Lung (tissue), 12 donors: ENCODE results near the gene CMC2. TPM values are rescaled to one million over a fixed set of nuclear protein-coding genes. Genes with fewer than 3 reads are reported as not detected.
A peak's percentile ranks its signal among the peaks of the same experiment; 100 is the strongest.

ENCODE experiments used
- ATAC-seq: fragments of 200-7000 bp; cut with Tn5 transposase; one replicate; pipeline ENCODE4 v1.9.1; 2020; ENCODE audit warnings: moderate number of reproducible peaks; ENCODE audit not compliant: insufficient read depth, low FRiP score
- DNase-seq, 3 donors: peaks; one replicate each; pipeline ENCODE4 v3.0.0-alpha.2; 2013 to 2017
- H3K27ac ChIP-seq, 2 donors: one replicate each; pipeline ENCODE4 v1.5.1; 2013; ENCODE audit warnings: mild to moderate bottlenecking in 2 of 2, moderate library complexity in 2 of 2, control low read depth in 1 of 2, inconsistent platforms in 1 of 2, low read depth in 1 of 2, low read length in 1 of 2
- H3K27me3 ChIP-seq, 3 donors: one replicate each; pipeline ENCODE4 v1.5.1; 2013; ENCODE audit warnings: low read length in 2 of 3; ENCODE audit not compliant: control insufficient read depth in 3 of 3, insufficient read depth in 3 of 3
- H3K36me3 ChIP-seq, 4 donors: one replicate each; pipeline ENCODE4 v1.5.1; 2013; ENCODE audit warnings: low read length in 4 of 4, mild to moderate bottlenecking in 1 of 4, moderate library complexity in 1 of 4; ENCODE audit not compliant: control insufficient read depth in 4 of 4, insufficient read depth in 4 of 4
- H3K4me1 ChIP-seq, 5 donors: one replicate each; pipeline ENCODE4 v1.5.1; 2013; ENCODE audit warnings: low read length in 5 of 5, mild to moderate bottlenecking in 2 of 5, moderate library complexity in 1 of 5; ENCODE audit not compliant: control insufficient read depth in 5 of 5, insufficient read depth in 5 of 5
- H3K4me3 ChIP-seq: one replicate; pipeline ENCODE4 v1.5.1; 2013; ENCODE audit warnings: mild to moderate bottlenecking, control low read depth, moderate library complexity
- H3K9ac ChIP-seq, 2 donors: one replicate each; pipeline ENCODE4 v1.5.1; 2013; ENCODE audit warnings: low read length in 2 of 2, control low read depth in 1 of 2; ENCODE audit not compliant: insufficient read depth in 1 of 2
- H3K9me3 ChIP-seq, 4 donors: one replicate each; pipeline ENCODE4 v1.5.1; 2013; ENCODE audit warnings: low read length in 3 of 4, mild to moderate bottlenecking in 1 of 4, moderate library complexity in 1 of 4; ENCODE audit not compliant: control insufficient read depth in 4 of 4, insufficient read depth in 3 of 4
- WGBS, 2 donors: extraction: QIAGEN DNeasy Blood & Tissue Kit; methylation state at CpG; one replicate each; pipeline ENCODE4 v1.1.7; 2013; 5-methylcytosine and 5-hydroxymethylcytosine counted together
- polyA plus RNA-seq, 2 donors: library from polyadenylated mRNA; stranded (reverse); fragments of 200-250 nt; gene quantifications; one replicate each; pipeline ENCODE4 v1.2.1, GENCODE V29; 2013
- total RNA-seq, 2 donors: library from RNA; depleted of rRNA in 1 of 2; stranded (reverse); fragments of >200 nt in 1 of 2; gene quantifications; one replicate each; pipeline ENCODE4 v1.2.1, GENCODE V29; 2014 to 2021
- TF ChIP-seq, protein P1 (sequence below): IDR thresholded peaks from 2 replicates; pipeline ENCODE4 v1.5.1; 2012; ENCODE audit warnings: mild to moderate bottlenecking; ENCODE audit errors: control extremely low read depth, extremely low read depth
- donor health status: control.
- donor health status: control.
- donor health status: Bipolar disorder and iron deficiency.
- donor health status: healthy.
- donor health status: DM: yes; HTN: yes; CAD: no.

The CMC2 gene
- total and polyA plus RNA-seq, 4 donors, result 27.3 to 60.8 (median 44.4) TPM

DNA sequence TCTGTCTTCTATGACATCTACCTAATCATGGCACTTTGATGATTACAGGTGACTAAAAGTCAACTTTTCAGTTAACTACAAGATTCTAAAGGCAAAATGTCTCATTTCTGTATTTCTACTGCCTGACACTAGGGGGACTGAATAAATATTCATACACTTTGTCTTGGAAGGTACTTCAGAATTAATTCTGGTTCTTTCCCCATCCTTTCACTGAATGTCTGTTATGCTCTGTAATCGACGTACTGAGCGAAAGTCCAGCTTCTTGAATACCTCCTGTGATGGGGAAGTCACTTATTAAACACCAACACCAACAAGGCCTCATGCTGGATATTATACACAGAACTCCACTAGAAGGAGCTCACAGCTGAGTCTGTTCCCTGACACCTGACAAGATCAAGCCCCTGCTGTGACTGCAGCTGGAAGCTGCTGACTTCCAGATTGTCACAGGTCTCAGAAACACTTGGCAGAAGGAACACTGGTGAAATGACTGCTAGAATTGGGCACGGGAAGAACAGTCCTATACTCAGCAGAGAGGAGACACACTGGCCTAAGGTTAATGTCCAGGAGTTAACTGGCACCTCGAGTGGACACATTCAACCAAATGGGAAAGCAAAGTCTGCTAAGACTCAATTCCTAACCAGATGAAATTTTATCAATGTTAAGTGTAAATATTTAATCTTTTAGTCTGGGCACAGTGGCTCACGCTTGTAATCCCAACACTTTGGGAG lies 31.9 kb downstream of the CMC2 start:
- WGBS, 2 donors, result 87 to 91% methylated on average over 6 of the region's 6 CpGs
- Histone ChIP-seq H3K36me3 (peaks cover 0 to 10% (median 4%) of the 10 kb centered on the region in 4 donors), H3K9ac (no peak overlapping the region), H3K27me3 (no peaks in the 10 kb centered on the region), H3K4me3 (no peak overlapping the region), H3K27ac (no peak overlapping the region), H3K4me1 (peaks cover 0 to 5% (median 0%) of the 10 kb centered on the region in 5 donors), H3K9me3 (no peaks in the 10 kb centered on the region)
- peak; percentile 45 to 64 (median 52) for DNase-seq
- ATAC-seq, result no peak
- TF ChIP-seq, protein P1, sequence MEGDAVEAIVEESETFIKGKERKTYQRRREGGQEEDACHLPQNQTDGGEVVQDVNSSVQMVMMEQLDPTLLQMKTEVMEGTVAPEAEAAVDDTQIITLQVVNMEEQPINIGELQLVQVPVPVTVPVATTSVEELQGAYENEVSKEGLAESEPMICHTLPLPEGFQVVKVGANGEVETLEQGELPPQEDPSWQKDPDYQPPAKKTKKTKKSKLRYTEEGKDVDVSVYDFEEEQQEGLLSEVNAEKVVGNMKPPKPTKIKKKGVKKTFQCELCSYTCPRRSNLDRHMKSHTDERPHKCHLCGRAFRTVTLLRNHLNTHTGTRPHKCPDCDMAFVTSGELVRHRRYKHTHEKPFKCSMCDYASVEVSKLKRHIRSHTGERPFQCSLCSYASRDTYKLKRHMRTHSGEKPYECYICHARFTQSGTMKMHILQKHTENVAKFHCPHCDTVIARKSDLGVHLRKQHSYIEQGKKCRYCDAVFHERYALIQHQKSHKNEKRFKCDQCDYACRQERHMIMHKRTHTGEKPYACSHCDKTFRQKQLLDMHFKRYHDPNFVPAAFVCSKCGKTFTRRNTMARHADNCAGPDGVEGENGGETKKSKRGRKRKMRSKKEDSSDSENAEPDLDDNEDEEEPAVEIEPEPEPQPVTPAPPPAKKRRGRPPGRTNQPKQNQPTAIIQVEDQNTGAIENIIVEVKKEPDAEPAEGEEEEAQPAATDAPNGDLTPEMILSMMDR, result no peak

GRCh38 chr16:80973991-80974390 lies 32.7 kb downstream of the CMC2 start:
- no peaks in the 10 kb centered on the region for H3K27me3 ChIP-seq
- ATAC-seq (no peak), DNase-seq (no peak)
- H3K4me1 ChIP-seq, result peaks cover 0 to 5% (median 0%) of the 10 kb centered on the region in 5 donors
- 68 to 95% methylated on average over 3 to 4 of the region's 4 CpGs for WGBS, 2 donors
- no peak overlapping the region for H3K27ac ChIP-seq
- TF ChIP-seq, protein P1, result no peak
- no peaks in the 10 kb centered on the region for H3K9me3 ChIP-seq
- H3K36me3 ChIP-seq, result peaks cover 0 to 12% (median 5%) of the 10 kb centered on the region in 4 donors
- no peak overlapping the region for H3K4me3 ChIP-seq
- no peak overlapping the region for H3K9ac ChIP-seq

DNA sequence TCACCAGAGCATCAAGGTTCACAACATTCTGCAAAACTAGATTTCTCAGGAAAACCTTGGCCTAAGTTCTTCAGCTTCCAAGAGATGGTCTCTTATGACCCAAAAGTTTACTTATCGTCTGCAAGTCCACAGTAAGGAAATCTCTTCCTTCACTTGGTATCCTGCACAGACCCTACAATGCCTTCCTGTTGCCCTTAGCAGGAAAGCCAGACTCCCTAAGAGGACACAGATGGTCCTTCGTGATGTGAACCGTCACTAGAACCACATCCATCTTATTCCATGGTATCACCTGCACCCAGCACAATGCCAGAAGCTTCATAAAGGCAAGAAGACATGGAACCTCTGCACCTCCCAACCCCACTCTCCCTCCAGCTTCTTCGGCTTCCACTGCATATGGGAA lies 34.1 kb downstream of the CMC2 start:
- 51 to 79% methylated on average over 4 of the region's 4 CpGs for WGBS, 2 donors
- Histone ChIP-seq H3K4me1 (peaks cover 0 to 5% (median 0%) of the 10 kb centered on the region in 5 donors), H3K27me3 (no peaks in the 10 kb centered on the region), H3K4me3 (no peak overlapping the region), H3K27ac (no peak overlapping the region), H3K36me3 (peaks cover 0 to 12% (median 5%) of the 10 kb centered on the region in 4 donors), H3K9ac (no peak overlapping the region), H3K9me3 (no peaks in the 10 kb centered on the region)
- TF ChIP-seq, protein P1, result no peak
- ATAC-seq (no peak), DNase-seq (no peak)
